Activated naive CD8-positive, alpha-beta T cell treated with anti-CD3 and anti-CD28 coated beads, Interleukin-2, amount 10 ng/mL, durations not matched to agents 7 days and 5 days (primary cell): Measurements from ENCODE around the gene RPUSD4. TPM values are rescaled to one million over a fixed set of nuclear protein-coding genes. Genes with fewer than 3 reads are reported as not detected.

Experiments
- ATAC-seq: fragments of 150-1000 bp; cut with Tn5 transposase; one replicate; pipeline ENCODE4 v1.10.0; 2021; ENCODE audit warnings: low read depth, moderate library complexity
- POLR2A ChIA-PET: fragments of 350-600 bp; sonication (Branson Sonifier 250); formaldehyde crosslinking; loops from one replicate; lab custom pipeline; 2021; ENCODE audit warnings: antibody characterized with exemption; lab: Charles Lee
- DNase-seq: peaks from one replicate; pipeline ENCODE4 v3.0.0; 2021
- H3K27ac Mint-ChIP-seq: one replicate; pipeline ENCODE4 v1.8.0; 2022; ENCODE audit warnings: mild to moderate bottlenecking, mixed read lengths
- H3K27me3 Mint-ChIP-seq: one replicate; pipeline ENCODE4 v1.8.0; 2022; ENCODE audit warnings: mild to moderate bottlenecking, moderate library complexity, mixed read lengths
- H3K36me3 Mint-ChIP-seq: one replicate; pipeline ENCODE4 v1.8.0; 2021; ENCODE audit warnings: mild to moderate bottlenecking, mixed read lengths
- H3K4me1 Mint-ChIP-seq: one replicate; pipeline ENCODE4 v1.8.0; 2021; ENCODE audit warnings: mixed read lengths
- H3K4me3 Mint-ChIP-seq: one replicate; pipeline ENCODE4 v1.8.0; 2022; ENCODE audit warnings: mild to moderate bottlenecking, moderate library complexity, mixed read lengths
- H3K9me3 Mint-ChIP-seq: one replicate; pipeline ENCODE4 v1.8.0; 2021; ENCODE audit warnings: mixed read lengths
- total RNA-seq, 2 experiments: library from RNA; stranded (reverse); gene quantifications; one replicate each; pipeline ENCODE4 v1.2.3, GENCODE V29; 2021

The RPUSD4 gene
- total RNA-seq, 2 experiments from 2014 or later, result 31.6 to 33.8 TPM

DNA sequence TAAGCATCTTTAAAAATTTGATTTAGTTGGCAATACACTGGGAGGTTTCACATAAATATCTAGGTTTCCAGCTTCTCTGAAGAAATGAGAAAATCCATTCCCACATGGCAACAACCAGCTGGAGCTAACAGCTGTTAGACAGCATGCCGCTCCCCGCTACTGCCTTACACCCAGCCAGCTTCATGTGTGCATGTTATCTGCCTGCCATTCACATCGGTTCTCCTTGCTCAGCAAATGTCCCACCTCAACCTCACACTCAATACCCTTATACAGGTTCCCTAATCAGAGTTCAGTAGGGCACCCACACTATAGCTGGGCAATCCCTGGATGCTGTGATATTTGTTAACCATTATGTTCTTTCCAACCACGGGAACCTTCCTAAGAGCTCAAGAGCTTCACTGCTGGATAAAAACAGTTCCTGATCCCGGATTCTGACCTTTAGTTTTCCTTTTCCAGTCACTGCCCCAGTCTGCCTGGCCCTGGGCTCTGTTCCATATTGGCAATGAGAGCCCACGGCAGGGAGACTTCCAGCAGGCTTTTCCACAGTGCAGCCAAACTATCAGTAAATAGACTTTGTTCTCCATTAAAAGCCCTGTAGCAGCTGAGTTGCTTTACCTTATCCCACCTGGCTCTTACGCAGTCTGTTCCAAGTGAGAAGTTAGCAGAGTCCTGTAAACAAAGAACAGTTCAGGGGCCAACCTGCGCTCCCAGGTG lies 8.6 kb downstream of the RPUSD4 start:
- no peaks in the 10 kb centered on the region for H3K9me3 Mint-ChIP-seq
- H3K4me3 Mint-ChIP-seq, result no peak overlapping the region
- POLR2A ChIA-PET, result interaction anchor here (0.5 kb wide), 1 partner anchor 29 kb away, joined by 3 read pairs; no protein-coding TSS in a partner anchor
- no peaks in the 10 kb centered on the region for H3K4me1 Mint-ChIP-seq
- H3K36me3 Mint-ChIP-seq, result peaks cover 26% of the 10 kb centered on the region
- DNase-seq, result no peak
- H3K27ac Mint-ChIP-seq, result no peak overlapping the region
- ATAC-seq, result no peak
- H3K27me3 Mint-ChIP-seq, result no peaks in the 10 kb centered on the region

DNA sequence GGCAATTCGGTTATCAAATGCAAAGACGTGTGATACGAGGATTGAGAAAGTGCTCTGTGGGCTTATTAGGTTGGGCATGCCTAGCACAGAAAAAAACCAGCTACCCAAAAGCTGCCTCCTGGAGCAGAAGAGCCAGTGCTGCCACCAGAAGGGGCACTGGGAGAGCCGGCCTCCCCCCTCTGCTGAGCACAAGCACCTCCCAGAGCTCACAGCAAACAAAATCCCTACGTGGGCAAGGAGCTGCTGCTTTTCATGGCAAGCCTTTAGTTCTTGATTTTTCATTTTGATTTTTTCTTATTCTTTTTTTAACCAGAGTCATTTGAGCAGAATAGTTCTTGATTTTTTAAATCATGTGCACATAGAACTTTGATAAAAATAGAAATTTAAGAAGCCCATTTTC lies 12.8 kb downstream of the RPUSD4 start:
- Mint-ChIP-seq H3K27me3 (no peaks in the 10 kb centered on the region), H3K9me3 (peaks cover 6% of the 10 kb centered on the region), H3K27ac (no peak overlapping the region), H3K36me3 (peaks cover 43% of the 10 kb centered on the region), H3K4me3 (no peak overlapping the region), H3K4me1 (no peaks in the 10 kb centered on the region)
- no peak for ATAC-seq
- POLR2A ChIA-PET, result interaction anchor here (0.6 kb wide), 1 partner anchor 16 kb away, joined by 3 read pairs; no protein-coding TSS in a partner anchor
- no peak for DNase-seq

DNA sequence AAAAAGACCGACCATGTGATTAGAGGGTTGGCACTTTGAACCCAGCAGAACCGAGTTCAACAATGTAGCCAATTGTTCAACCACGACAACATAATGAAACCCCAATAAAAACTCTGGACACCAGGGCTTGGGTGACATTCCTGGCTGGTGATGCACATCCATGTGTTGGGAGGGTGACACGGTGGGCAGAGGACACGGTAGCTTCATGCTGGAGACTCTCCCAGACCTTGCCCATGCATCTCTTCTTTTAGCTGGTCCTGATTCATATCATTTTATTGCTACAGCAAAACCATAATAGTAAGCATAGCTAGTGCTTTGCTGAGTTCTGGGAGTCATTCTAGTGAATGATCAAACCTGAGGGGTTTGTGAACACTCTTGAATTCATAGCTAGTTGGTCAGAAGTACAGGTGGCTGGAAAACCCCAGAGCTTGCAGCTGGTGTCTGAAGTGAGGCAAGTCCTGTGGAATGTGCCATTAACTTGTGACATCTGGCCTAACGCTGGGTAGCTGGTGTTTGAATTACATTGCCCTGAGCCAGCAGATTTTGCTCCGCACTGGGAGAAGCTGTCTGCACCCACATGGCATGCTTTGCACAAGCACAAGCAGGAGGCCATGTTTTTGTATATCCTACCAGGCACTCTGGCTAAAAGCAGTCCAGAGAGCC lies 14.0 kb downstream of the RPUSD4 start:
- POLR2A ChIA-PET, result no interaction called here
- H3K27me3 Mint-ChIP-seq, result no peaks in the 10 kb centered on the region
- H3K36me3 Mint-ChIP-seq, result peaks cover 43% of the 10 kb centered on the region
- H3K9me3 Mint-ChIP-seq, result peaks cover 6% of the 10 kb centered on the region
- no peaks in the 10 kb centered on the region for H3K4me1 Mint-ChIP-seq
- no peak for DNase-seq
- no peak overlapping the region for H3K27ac Mint-ChIP-seq
- H3K4me3 Mint-ChIP-seq, result no peak overlapping the region
- ATAC-seq, result no peak

DNA sequence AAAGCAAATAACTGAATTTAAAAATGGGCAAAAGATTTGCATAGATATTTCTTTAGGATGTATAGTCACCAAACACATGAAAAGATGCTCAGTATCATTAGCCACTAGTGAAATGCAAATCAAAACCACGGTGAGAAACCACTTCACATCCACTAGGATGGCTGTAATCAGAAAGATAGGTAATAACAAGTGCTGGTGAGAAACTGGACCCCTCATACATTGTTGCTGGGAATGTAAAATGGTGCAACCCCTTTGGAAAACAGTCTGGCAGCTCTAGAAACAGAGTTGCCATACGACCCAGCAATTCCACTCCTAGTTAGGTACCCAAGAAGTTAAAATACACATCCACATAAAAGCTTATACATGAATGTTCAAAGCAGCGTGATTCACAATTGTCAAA lies 16.3 kb downstream of the RPUSD4 start:
- no peaks in the 10 kb centered on the region for H3K27me3 Mint-ChIP-seq
- no peak for ATAC-seq
- peaks cover 6% of the 10 kb centered on the region for H3K9me3 Mint-ChIP-seq
- H3K4me1 Mint-ChIP-seq, result no peaks in the 10 kb centered on the region
- POLR2A ChIA-PET, result no interaction called here
- no peak for DNase-seq
- H3K27ac Mint-ChIP-seq, result no peak overlapping the region
- peaks cover 36% of the 10 kb centered on the region for H3K36me3 Mint-ChIP-seq
- H3K4me3 Mint-ChIP-seq, result no peak overlapping the region

DNA sequence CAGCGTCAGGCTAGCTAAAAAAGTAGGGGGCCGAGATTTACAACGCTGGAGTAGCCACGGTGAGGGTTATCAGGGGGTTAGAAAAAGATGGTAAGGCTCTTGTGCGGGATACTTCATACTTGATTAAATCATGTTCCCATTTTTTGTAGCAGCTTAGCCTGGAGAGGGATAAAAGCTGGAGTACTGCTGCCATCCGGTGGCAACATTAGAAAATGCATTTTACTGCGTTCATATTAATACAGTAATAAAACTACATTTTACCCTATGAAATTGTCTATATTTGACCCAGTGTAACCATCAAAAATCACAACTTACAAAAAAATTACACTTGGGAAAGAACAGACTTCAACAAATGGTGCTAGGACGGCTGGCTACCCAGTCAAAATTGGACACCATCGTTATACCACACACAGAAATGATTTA lies 17.3 kb downstream of the RPUSD4 start:
- POLR2A ChIA-PET, result interaction anchor here (0.6 kb wide), 2 partner anchors 109 to 570 kb away, joined by 3 to 4 read pairs; no protein-coding TSS in a partner anchor

DNA sequence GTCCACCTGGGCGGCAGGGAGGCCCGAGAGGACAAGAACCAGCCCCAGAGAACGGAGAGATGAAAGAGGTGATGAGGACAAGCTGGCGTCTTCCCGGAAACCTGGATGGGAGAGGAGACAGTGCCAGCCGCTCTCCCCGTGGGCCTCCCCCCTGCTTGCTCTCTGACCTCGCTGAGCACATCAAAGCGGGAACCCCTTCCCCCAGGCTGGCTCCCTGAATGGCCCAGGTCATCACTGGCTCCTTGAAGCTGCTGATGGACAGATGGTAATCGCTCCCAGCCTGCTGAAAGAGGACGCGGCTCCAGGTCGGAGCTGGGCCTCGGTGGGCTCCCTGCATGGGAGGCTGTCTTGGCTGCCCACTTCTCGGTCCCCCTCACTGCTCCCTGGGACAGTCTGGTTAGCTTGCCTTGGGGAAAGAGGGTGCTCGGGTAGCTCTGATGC lies 18.4 kb downstream of the RPUSD4 start:
- Mint-ChIP-seq H3K27me3 (no peaks in the 10 kb centered on the region), H3K4me3 (no peak overlapping the region), H3K9me3 (peaks cover 6% of the 10 kb centered on the region), H3K27ac (no peak overlapping the region), H3K36me3 (peaks cover 28% of the 10 kb centered on the region), H3K4me1 (peaks cover 5% of the 10 kb centered on the region)
- POLR2A ChIA-PET, result no interaction called here
- DNase-seq (no peak), ATAC-seq (no peak)

More for the DNA sequence above, 17.3 kb downstream of the RPUSD4 start:
- H3K4me1 Mint-ChIP-seq, result no peaks in the 10 kb centered on the region
- peaks cover 31% of the 10 kb centered on the region for H3K36me3 Mint-ChIP-seq
- ATAC-seq (peak; percentile 36), DNase-seq (no peak)
- H3K27me3 Mint-ChIP-seq, result no peaks in the 10 kb centered on the region
- no peak overlapping the region for H3K4me3 Mint-ChIP-seq
- no peak overlapping the region for H3K27ac Mint-ChIP-seq
- peaks cover 6% of the 10 kb centered on the region for H3K9me3 Mint-ChIP-seq

DNA sequence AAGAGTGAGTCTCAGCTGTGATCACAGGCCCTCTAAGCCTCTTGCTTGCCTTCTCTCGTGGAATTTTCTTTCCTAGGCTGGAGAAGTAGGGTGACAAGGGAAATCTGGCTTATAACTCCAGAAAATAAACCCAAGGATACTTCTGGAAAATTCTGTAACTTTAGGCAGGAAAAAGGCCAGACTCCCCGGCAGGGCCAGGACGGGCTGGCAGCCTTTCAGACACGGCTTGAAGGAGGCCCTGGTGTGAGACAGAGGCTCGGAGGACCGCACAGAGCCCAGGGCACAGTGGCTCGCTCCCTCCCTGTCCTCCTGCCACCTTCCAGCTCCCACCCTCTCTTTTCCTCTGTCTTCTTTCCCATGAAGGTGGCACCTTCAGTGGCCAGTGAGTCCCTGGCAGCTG lies 19.1 kb downstream of the RPUSD4 start:
- peaks cover 5% of the 10 kb centered on the region for H3K9me3 Mint-ChIP-seq
- peaks cover 21% of the 10 kb centered on the region for H3K36me3 Mint-ChIP-seq
- H3K4me3 Mint-ChIP-seq, result no peak overlapping the region
- POLR2A ChIA-PET, result no interaction called here
- peaks cover 5% of the 10 kb centered on the region for H3K4me1 Mint-ChIP-seq
- no peaks in the 10 kb centered on the region for H3K27me3 Mint-ChIP-seq
- no peak overlapping the region for H3K27ac Mint-ChIP-seq
- ATAC-seq (no peak), DNase-seq (no peak)

DNA sequence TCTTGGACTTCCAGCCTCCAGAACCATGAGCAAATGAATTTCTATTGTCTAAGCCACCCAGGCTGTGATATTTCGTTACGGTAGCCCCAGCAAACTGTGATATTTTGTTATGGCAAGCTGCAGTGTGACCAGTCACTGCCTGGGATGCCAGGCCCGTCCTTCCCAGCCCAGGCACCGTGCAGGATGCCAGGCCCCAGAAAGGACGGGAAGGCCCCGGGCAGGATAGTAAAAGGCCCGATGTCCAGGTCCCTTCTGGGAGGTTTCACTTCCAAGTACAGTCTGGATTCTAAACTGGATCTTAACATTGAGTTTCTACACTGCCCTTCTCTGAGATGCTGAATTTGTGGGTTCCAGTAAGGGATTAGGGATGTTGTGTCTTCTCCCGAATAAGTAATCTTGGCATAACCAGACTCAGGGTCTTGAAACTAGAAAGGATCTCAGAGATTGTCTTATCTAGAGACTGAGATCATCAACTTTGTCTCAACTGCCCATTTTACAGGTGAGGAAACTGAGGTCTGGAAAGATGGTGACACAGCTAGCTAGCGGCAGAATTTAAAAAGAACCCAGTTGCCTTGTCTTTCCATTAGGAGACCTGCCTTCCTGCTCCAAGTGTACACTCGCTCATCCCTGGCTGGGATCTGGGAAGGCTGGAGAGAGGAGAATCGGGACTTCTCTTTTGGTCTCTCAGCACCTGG lies 19.9 kb downstream of the RPUSD4 start:
- H3K4me3 Mint-ChIP-seq, result no peak overlapping the region
- DNase-seq (no peak), ATAC-seq (no peak)
- H3K9me3 Mint-ChIP-seq, result no peaks in the 10 kb centered on the region
- H3K36me3 Mint-ChIP-seq, result peaks cover 14% of the 10 kb centered on the region
- no peaks in the 10 kb centered on the region for H3K27me3 Mint-ChIP-seq
- POLR2A ChIA-PET, result no interaction called here
- H3K4me1 Mint-ChIP-seq, result peaks cover 5% of the 10 kb centered on the region
- H3K27ac Mint-ChIP-seq, result no peak overlapping the region

DNA sequence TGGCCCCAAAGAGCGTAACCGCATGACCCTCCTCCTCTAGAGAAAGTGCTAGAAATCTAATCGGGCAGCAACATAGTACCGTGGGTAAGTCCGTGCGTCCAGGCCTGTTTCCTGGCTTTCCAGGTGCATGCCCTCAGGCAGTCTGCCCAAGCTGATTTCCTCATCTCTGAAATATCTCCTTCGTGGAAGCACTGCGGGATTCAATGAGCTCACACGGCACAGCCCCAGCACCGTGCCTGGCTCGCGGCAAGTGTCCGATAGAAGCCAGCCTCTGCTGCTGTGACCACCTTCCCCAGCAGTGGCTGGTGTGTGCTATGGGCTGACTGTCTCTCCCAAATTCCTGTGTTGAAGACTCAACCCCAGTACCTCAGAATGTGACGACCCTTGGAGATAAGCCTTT lies 20.7 kb downstream of the RPUSD4 start:
- Mint-ChIP-seq H3K27ac (no peak overlapping the region), H3K4me3 (no peak overlapping the region), H3K36me3 (peaks cover 7% of the 10 kb centered on the region), H3K27me3 (no peaks in the 10 kb centered on the region), H3K4me1 (peaks cover 5% of the 10 kb centered on the region), H3K9me3 (no peaks in the 10 kb centered on the region)
- DNase-seq (no peak), ATAC-seq (no peak)
- POLR2A ChIA-PET, result no interaction called here

DNA sequence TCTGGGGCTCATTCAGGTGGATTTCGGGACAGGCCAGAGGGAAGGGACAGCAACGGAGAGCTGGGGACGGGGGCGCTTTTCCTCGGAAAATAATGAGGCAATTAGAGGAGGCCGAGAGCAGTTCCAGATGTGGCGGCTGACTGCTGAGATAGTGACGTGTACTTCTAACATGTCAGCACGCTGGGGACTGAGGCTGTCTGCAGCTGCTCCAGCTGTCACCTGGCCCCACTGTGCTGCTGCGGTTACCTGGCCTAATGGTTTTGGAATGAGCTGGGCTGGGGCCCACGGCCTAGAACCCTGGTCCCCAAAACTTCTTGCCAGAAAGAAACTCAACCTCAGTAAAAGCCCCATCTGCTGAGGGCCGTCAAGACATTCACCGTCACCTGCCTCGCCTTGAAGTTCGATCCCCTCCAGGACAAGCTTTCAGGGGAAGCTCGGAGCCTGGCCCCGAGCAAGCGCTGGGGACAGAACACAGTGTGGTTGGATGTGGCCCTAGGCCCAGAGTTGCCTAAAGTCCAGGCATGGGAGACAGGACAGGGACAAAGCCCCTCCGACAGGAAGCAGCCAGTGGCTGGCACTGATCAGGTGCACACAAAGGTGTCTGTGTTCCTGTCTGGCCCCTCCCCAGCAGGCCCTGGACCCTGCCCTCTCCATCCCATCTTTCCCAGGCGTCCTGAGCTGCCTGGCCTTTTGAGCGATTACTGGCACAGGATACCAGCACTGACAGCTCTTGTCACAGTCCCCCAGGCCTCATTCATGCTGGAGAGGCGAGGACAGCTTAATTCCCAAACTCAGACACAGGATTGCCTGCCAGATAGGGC lies 22.1 kb downstream of the RPUSD4 start:
- Mint-ChIP-seq H3K4me1 (peaks cover 5% of the 10 kb centered on the region), H3K27me3 (no peaks in the 10 kb centered on the region), H3K9me3 (no peaks in the 10 kb centered on the region), H3K4me3 (no peak overlapping the region), H3K36me3 (peaks cover 3% of the 10 kb centered on the region), H3K27ac (no peak overlapping the region)
- no peak for DNase-seq
- ATAC-seq, result no peak
- POLR2A ChIA-PET, result no interaction called here

DNA sequence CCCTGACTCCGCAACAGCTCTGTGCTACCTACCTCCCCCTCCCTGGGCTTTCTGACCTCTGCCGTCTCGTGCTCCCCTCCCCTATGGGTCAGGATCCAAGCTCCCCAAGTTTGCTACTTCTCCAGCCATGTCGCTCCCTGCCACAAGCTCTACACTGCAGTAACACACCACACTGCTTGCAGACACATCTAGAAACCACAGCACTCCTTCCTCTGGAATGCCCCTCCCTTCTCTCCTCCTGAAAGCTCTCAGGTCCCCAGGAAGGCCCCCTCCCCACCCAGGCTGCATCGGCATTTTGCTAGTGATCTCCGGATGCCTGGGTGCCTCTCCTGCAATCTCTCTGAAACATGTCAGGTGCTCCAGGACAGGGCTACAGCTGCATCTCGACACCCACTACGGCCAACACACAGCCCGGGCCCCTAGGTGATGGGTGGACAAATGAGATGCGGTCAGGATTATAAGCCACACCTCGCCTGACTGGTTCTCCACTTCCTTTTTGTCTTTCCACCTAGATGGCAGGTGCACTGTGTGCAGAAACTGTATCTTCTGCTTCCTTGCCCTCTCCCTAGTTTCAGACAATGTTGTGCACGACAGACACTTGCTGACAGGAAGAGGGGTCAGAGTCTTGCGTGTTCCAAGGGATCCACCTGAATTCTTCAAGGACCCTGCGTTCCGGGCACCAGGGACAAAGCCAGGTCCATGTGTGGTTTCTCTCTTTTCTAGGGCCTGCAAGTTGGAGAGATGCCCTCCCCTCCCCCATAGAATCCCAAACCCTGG lies 22.9 kb downstream of the RPUSD4 start:
- no peak for ATAC-seq
- H3K4me1 Mint-ChIP-seq, result peaks cover 5% of the 10 kb centered on the region
- H3K27me3 Mint-ChIP-seq, result no peaks in the 10 kb centered on the region

DNA sequence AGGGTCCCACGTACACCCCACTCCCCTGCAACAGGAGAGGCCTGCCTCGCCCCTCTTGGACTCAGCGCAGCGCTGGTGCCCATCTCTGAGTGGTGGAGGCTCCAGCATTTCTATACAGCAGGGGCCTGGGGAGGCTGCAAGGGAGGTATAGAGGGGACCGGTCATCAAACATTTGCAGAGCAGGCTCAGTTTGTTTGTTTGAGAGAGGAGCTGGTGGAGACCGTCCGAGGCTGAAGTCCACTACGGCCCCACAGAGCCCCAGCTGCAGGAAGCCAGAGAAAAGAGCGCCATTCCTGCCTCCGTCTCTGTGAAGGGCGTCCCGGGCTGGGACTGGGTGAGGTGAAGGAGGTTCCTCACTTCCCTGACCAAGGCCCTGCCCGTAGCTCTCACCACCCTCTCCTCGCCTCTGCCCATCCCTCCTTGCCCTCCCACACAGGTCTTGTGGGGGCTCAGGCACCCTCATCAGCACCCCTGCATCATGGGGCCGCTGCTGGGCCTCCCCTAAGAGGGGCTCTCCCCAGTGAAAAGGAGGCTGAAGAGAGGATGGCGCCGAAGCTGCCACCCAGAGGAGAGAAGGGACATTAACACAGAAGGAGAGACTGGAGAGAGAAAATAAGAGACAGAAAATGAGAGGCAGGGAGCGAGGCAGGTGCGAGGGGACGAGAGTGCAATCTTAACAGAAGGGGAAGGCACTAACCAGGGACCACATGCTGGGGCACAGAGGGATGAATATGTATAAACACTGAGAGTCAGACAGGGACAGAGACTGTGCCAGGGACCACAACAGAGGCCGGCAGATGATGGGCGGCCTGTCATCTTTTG lies 24.5 kb downstream of the RPUSD4 start:
- DNase-seq (no peak), ATAC-seq (no peak)
- H3K27me3 Mint-ChIP-seq, result no peaks in the 10 kb centered on the region
- H3K27ac Mint-ChIP-seq, result no peak overlapping the region
- H3K9me3 Mint-ChIP-seq, result no peaks in the 10 kb centered on the region
- peaks cover 1% of the 10 kb centered on the region for H3K36me3 Mint-ChIP-seq
- POLR2A ChIA-PET, result no interaction called here
- peaks cover 8% of the 10 kb centered on the region for H3K4me1 Mint-ChIP-seq
- no peak overlapping the region for H3K4me3 Mint-ChIP-seq

More for the DNA sequence above, 22.9 kb downstream of the RPUSD4 start:
- no peak overlapping the region for H3K4me3 Mint-ChIP-seq
- POLR2A ChIA-PET, result interaction anchor here (0.6 kb wide), 1 partner anchor 202 kb away, joined by 3 read pairs; no protein-coding TSS in a partner anchor
- H3K9me3 Mint-ChIP-seq, result no peaks in the 10 kb centered on the region
- no peak for DNase-seq
- H3K36me3 Mint-ChIP-seq, result peaks cover 1% of the 10 kb centered on the region
- no peak overlapping the region for H3K27ac Mint-ChIP-seq
